Neural crest cell (in vitro differentiated cells): ENCODE data around the gene EFCC1. TPM values are rescaled to one million over a fixed set of nuclear protein-coding genes. Genes with fewer than 3 reads are reported as not detected.
"Not testable (repeated sequence)": the region's sequence is repeated elsewhere in the genome, so short reads cannot be mapped to it uniquely, and the experiment has no call there.

ENCODE experiments used
- DNase-seq: peaks from one replicate; pipeline ENCODE4 v3.0.0; 2021; ENCODE audit warnings: low read depth, mixed read lengths, low spot score
- H3K27ac Mint-ChIP-seq: one replicate; pipeline ENCODE4 v1.8.0; 2021; ENCODE audit warnings: mild to moderate bottlenecking, mixed read lengths; ENCODE audit not compliant: unreplicated experiment
- H3K27me3 Mint-ChIP-seq: 2 replicates; pipeline ENCODE4 v1.8.0; 2021; ENCODE audit warnings: low read depth, mild to moderate bottlenecking, mixed read lengths
- H3K36me3 Mint-ChIP-seq: 2 replicates; pipeline ENCODE4 v1.8.0; 2021; ENCODE audit warnings: low read depth, mild to moderate bottlenecking, mixed read lengths
- H3K4me1 Mint-ChIP-seq: 2 replicates; pipeline ENCODE4 v1.8.0; 2021; ENCODE audit warnings: mixed read lengths
- H3K4me3 Mint-ChIP-seq: one replicate; pipeline ENCODE4 v1.8.0; 2021; ENCODE audit warnings: mild to moderate bottlenecking, mixed read lengths
- H3K9me3 Mint-ChIP-seq: 2 replicates; pipeline ENCODE4 v1.8.0; 2021; ENCODE audit warnings: mixed read lengths
- total RNA-seq: library from RNA; stranded (reverse); gene quantifications from 2 replicates; pipeline ENCODE4 v1.2.1, GENCODE V29; 2021
- TF ChIP-seq, protein P1 (sequence below): fragments of 200-600 bp; sonication (generic); conservative IDR thresholded peaks from 2 replicates; pipeline ENCODE4 v1.5.0; 2021; ENCODE audit warnings: antibody characterized with exemption, mild to moderate bottlenecking

Gene EFCC1
- total RNA-seq, 1 donor from 2014 or later, result 11.8 TPM

DNA sequence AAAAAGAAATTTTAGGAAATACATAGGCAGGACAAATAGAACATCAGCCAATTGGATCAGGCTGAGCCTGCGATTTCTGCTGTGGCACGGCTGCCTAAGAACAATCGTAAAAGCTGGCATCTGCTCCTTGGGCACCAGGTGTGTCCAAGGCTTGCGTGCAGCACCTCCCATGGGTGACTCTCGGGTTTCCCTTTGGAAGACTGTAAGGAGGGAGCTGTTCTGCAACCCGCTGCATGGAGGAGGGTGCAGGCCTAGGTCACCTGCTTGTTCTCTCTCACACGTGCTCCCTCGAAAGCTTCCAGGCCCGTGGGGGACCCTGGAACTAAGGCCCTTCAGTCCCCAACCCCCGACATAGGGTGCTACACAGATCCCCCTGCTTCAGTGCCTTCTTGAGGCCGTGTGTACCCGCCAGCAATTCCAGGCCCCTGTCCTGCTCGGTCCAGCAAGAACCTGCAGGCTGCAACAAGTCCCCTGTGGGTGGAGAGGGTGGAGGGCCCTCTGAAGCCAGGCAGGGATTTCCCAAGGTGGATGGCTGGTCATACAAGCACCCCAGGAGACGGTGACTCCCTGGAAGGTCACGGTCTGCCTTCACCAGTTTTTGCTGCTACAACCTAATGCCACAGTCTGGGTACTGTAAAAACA lies 62.9 kb downstream of the EFCC1 start:
- no peaks in the 10 kb centered on the region for H3K9me3 Mint-ChIP-seq
- no peaks in the 10 kb centered on the region for H3K27me3 Mint-ChIP-seq
- no peak overlapping the region for H3K27ac Mint-ChIP-seq
- no peak overlapping the region for H3K4me3 Mint-ChIP-seq
- TF ChIP-seq, protein P1, sequence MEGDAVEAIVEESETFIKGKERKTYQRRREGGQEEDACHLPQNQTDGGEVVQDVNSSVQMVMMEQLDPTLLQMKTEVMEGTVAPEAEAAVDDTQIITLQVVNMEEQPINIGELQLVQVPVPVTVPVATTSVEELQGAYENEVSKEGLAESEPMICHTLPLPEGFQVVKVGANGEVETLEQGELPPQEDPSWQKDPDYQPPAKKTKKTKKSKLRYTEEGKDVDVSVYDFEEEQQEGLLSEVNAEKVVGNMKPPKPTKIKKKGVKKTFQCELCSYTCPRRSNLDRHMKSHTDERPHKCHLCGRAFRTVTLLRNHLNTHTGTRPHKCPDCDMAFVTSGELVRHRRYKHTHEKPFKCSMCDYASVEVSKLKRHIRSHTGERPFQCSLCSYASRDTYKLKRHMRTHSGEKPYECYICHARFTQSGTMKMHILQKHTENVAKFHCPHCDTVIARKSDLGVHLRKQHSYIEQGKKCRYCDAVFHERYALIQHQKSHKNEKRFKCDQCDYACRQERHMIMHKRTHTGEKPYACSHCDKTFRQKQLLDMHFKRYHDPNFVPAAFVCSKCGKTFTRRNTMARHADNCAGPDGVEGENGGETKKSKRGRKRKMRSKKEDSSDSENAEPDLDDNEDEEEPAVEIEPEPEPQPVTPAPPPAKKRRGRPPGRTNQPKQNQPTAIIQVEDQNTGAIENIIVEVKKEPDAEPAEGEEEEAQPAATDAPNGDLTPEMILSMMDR, result no peak
- no peak for DNase-seq
- no peaks in the 10 kb centered on the region for H3K36me3 Mint-ChIP-seq
- H3K4me1 Mint-ChIP-seq, result no peaks in the 10 kb centered on the region

DNA sequence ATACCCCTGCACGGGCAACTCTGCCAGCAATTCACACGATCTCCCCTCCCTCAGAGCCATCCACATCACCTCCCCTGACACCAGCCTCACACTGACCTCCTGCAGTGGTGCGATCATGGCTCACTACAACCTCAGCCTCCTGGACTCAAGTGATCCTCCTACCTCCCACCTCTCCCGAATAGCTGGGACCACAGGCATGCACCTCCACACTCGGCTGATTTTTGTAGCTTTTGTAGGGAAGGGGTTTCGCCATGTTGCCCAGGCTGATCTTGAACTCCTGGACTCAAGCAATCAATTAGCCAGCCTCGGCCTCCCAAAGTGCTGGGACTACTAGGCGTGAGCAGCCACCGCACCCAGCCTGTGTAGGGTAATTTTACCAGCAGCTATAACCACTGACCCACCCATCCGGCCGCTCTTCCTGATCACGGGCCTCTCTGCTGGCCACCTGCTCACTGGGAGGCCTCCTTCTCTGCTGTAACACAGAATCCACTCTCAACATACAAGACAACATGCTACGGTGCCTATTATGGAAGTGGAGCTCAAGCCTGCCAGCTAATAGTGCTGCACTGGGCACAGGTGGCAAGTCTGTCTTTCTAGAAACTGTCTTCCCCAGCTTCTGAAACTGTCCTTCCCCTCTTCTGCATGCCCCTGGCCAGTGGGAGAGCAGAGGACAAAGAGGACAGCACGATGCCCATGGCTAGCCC lies 64.1 kb downstream of the EFCC1 start:
- Mint-ChIP-seq H3K9me3 (no peaks in the 10 kb centered on the region), H3K4me3 (no peak overlapping the region), H3K27ac (no peak overlapping the region), H3K27me3 (no peaks in the 10 kb centered on the region), H3K4me1 (no peaks in the 10 kb centered on the region), H3K36me3 (no peaks in the 10 kb centered on the region)
- TF ChIP-seq, protein P1, result no peak
- DNase-seq, result no peak

DNA sequence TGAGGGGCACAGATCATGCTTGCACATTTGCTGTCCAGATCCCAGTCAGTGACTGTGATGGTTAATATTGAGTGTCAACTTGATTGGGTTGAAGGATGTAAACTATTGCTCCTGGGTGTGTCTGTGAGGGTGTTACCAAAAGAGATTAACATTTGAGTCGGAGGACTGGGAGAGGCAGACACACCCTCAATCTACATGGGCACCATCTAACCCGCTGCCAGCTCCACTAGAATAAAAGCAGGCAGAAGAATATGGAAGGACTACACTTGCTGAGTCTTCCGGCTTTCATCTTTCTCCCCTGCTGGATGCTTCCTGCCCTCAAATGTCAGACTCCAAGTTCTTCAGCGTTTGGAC lies 64.6 kb downstream of the EFCC1 start:
- Mint-ChIP-seq H3K4me1 (no peaks in the 10 kb centered on the region), H3K9me3 (no peaks in the 10 kb centered on the region), H3K4me3 (no peak overlapping the region), H3K27me3 (no peaks in the 10 kb centered on the region), H3K36me3 (no peaks in the 10 kb centered on the region), H3K27ac (no peak overlapping the region)
- TF ChIP-seq, protein P1, result no peak
- DNase-seq, result no peak

DNA sequence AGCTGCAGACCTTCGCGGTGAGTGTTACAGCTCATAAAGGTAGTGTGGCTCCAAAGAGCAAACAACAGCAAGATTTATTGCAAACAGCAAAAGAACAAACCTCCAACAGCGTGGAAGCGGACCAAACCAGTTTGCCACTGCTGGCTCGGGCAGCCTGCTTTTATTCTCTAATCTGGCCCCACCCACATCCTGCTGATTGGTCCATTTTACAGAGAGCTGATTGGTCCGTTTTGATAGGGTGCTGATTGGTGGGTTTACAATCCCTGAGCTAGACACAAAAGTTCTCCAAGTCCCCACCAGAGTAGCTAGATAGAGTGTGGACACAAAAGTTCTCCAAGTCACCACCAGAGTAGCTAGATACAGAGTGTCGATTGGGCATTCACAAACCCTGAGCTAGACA lies 66.6 kb downstream of the EFCC1 start:
- not testable (repeated sequence) for H3K4me3 Mint-ChIP-seq, H3K4me1 Mint-ChIP-seq, H3K36me3 Mint-ChIP-seq, H3K27ac Mint-ChIP-seq, H3K27me3 Mint-ChIP-seq, DNase-seq, H3K9me3 Mint-ChIP-seq

DNA sequence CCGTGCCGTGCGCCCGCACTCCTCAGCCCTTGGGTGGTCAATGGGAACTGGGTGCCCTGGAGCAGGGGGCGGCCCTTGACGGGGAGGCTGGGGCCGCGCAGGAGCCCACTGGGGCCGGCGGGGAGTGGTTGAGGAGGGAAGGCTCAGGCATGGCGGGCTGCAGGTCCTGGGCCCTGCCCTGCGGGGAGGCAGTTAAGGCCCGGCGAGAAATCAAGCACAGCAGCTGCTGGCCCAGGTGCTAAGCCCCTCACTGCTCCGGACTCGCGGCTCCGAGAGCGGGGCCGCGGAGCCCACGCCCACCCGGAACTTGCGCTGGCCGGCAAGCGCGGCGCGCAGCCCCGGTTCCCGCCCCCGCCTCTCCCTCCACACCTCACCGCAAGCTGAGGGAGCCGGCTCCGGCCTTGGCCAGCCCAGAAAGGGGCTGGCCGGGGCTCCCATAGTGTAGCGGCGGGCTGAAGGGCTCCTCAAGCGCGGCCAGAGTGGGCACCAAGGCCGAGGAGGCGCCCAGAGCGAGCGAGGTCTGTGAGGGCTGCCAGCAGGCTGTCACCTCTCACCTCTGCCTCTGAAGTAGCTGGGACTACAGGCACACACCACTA lies 67.3 kb downstream of the EFCC1 start:
- Mint-ChIP-seq H3K9me3 (no peaks in the 10 kb centered on the region), H3K4me1 (no peaks in the 10 kb centered on the region), H3K27me3 (no peaks in the 10 kb centered on the region), H3K4me3 (no peak overlapping the region), H3K36me3 (no peaks in the 10 kb centered on the region), H3K27ac (no peak overlapping the region)
- no peak for DNase-seq
- TF ChIP-seq, protein P1, result no peak

DNA sequence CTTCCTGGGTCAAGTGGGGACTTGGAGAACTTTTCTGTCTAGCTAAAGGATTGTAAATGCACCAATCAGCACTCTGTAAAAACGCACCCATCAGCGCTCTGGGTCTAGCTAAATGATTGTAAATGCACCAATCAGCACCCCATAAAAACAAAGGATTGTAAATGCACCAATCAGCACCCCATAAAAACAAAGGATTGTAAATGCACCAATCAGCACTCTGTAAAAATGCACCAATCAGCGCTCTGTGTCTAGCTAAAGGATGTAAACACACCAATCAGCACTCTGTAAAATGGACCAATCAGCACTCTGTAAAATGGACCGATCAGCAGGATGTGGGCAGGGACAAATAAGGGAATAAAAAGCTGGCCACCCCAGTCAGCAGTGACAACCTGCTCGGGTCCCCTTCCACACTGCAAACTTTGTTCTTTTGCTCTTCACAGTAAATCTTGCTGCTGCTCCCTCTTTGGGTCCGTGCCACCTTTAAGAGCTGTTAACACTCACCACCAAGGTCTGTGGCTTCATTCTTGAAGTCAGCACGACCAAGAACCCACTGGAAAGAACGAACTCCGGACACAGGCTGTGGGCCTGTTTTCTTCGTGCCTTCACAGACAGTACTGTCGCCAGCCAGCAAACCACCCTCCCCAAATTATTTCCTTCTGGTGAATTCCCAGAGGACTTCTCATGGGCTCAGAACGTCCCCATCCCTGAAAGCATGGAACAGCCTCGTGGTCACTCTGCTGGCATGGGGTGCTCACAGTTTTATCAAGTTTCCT lies 68.4 kb downstream of the EFCC1 start:
- not testable (repeated sequence) for H3K27ac Mint-ChIP-seq, DNase-seq, H3K4me3 Mint-ChIP-seq, H3K27me3 Mint-ChIP-seq, H3K4me1 Mint-ChIP-seq, H3K9me3 Mint-ChIP-seq, H3K36me3 Mint-ChIP-seq
